CD4-positive, alpha-beta T cell treated with Interleukin-4 for 1 hour (primary cell): ENCODE data around the gene ZFC3H1.
"Not testable (repeated sequence)": the region's sequence is repeated elsewhere in the genome, so short reads cannot be mapped to it uniquely, and the experiment has no call there.

Source experiments
- DNase-seq, 2 donors: peaks; one replicate each; pipeline ENCODE4 v3.0.0-alpha.2; 2020 to 2022

ZFC3H1 gene, protein sequence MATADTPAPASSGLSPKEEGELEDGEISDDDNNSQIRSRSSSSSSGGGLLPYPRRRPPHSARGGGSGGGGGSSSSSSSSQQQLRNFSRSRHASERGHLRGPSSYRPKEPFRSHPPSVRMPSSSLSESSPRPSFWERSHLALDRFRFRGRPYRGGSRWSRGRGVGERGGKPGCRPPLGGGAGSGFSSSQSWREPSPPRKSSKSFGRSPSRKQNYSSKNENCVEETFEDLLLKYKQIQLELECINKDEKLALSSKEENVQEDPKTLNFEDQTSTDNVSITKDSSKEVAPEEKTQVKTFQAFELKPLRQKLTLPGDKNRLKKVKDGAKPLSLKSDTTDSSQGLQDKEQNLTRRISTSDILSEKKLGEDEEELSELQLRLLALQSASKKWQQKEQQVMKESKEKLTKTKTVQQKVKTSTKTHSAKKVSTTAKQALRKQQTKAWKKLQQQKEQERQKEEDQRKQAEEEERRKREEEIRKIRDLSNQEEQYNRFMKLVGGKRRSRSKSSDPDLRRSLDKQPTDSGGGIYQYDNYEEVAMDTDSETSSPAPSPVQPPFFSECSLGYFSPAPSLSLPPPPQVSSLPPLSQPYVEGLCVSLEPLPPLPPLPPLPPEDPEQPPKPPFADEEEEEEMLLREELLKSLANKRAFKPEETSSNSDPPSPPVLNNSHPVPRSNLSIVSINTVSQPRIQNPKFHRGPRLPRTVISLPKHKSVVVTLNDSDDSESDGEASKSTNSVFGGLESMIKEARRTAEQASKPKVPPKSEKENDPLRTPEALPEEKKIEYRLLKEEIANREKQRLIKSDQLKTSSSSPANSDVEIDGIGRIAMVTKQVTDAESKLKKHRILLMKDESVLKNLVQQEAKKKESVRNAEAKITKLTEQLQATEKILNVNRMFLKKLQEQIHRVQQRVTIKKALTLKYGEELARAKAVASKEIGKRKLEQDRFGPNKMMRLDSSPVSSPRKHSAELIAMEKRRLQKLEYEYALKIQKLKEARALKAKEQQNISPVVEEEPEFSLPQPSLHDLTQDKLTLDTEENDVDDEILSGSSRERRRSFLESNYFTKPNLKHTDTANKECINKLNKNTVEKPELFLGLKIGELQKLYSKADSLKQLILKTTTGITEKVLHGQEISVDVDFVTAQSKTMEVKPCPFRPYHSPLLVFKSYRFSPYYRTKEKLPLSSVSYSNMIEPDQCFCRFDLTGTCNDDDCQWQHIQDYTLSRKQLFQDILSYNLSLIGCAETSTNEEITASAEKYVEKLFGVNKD (N-terminal part only)

DNA sequence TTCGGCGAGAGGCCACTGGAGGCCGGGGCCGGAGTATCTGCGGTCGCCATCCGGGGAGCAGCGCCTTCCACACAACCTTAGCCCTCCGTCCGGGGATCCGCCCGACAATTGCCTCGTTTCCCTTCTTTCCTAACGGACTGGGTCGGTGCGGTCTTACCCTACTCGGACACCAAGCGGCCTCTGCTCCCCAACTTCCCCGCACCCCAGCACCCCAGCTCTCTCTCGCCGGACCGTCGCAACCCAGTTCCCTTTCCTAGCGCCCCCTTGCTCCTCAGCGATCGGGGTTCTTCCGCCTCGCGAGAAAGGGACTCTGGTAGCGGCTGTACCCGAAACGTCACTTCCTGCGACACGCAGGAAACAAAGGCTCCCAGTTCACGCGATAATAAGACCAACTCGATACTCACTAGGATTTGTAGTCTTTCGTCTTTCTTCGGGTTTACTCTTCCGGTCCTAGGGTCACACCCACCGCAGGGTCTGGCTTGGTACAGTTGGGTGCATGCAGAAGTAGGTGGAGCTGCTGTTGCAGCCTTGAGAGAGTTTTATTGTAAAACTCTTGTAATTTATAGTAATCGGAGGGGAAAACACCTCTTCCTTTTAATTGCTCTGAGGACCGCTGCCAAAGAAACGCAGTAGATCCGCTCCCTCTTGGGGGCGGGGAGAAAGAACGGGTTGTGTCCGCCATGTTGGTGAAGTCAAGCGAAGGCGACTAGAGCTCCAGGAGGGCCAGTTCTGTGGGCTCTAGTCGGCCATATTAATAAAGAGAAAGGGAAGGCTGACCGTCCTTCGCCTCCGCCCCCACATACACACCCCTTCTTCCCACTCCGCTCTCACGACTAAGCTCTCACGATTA is at the start of gene ZFC3H1, which contains the start of gene THAP2:
Gene ZFC3H1, minus strand, starts transcription at position 288 of the 850 bp plus-strand sequence. Its CDS starts 238 bp downstream, at position 50.
Gene THAP2, plus strand, starts transcription at position 741 of the 850 bp plus-strand sequence. CDS start 209 bp downstream, outside the sequence.
- peak; percentile 97 for DNase-seq

DNA sequence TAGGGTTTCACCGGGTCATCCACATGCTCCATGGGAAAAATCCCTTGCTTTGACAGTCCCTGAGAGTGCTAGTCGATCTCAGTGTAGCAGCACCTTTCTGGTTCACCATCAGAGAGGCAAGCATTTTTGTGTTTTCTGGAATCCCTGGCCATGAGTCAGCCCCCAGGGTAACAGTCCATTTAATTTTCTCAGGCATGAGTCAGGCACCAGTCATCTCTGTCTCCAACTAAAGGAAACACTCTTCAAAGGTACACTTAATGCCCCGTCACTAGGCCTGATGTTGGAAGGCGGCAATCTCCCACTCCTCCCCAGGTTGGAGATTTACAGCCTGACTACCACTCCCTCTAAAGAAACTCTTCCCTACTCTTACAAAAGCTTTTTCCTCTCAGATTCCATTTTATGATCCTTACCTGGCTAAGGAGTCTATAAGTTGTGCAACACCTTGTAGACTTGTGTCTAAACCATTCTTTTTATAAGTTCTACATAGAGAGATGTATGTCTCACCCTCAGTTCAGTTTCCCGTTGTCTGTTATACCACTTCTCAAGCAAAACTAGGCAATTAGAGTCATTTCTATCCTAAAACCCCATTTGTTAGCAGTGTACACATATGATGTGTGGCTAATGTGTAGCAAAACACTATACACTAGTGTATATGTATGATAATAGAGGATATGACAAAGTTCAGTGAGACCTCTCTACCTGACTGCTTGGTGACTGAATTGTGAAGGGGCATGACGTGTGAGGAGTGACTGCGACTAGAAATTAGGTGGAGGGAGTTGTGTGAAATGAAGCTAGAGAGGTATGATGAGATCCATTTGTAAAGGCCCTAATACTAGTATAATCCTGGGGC is 46.9 kb upstream of the ZFC3H1 start:
- no peak for DNase-seq

DNA sequence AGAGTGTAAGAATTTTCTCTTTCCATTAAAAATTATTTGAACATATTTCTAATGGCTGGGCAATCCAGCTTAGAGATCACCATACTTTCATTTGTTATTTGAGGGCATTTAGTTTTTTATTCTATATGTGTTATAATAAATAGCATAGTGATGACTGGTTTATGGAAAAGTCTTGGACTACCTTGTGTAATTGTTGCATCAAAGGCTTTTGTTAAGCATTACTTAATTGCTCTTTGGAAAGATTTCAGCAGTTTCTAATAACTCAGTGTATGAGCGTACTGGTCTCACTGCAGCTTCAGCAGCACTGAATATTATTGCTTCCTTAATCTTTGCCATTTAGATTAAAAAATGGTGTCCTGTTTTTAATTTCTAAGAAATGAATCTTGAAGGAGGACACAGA is 45.0 kb upstream of the ZFC3H1 start:
- DNase-seq, result no peak

DNA sequence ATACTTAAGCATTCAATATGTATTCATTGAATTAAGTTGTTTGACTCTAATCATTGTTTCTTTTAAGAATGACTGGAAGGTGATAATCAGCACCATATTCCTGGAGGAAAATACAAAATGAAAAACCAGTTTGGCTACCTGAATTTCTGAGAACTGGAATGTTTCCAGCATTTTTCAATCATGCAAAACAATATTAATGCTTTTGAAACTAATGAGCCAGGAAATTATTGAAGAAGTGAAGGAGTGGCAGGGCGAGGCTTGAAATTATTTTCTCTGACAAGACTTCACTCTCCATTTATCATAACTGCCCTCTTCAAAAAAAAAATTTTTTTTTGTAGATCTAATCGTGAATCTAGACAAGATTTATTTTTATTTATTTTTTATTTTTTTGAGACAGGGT is 41.3 kb upstream of the ZFC3H1 start:
- DNase-seq, result no peak

DNA sequence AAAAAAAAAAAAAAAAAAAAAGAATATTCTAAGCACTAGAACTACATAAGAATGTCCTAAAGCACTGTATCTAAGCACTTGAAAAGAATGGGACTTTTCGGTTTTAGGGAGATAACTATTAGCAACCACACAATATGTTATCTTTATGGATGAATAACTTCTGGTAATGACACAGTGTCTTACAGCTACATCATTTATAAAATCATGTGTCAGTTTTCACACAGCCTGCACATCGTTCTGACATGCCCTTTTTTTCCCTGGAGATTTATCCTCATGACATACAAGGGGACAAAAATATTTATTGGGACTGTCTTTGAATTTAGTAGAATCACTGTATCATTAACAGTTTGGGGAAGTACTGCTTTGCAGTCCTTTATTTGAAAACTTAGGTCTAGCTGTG is 39.6 kb upstream of the ZFC3H1 start:
- DNase-seq, result no peak

DNA sequence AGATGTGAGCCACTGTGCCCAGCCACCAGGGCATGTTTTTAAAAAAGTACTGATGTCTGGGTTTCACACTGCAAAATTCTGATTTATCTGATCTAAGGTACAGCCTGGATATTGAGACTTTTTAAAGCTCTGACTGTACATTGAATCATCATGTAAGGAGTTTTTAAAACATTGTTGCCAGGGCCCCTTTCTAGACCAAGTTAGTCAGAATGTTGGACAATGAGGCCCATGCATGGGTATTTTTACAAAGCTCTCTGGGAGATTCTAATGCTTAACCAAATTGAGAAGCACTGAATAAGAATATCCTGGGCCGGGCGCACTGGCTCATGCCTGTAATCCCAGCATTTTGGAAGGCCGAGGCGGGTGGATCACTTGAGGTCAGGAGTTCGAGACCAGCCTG is 38.9 kb upstream of the ZFC3H1 start:
- no peak for DNase-seq

DNA sequence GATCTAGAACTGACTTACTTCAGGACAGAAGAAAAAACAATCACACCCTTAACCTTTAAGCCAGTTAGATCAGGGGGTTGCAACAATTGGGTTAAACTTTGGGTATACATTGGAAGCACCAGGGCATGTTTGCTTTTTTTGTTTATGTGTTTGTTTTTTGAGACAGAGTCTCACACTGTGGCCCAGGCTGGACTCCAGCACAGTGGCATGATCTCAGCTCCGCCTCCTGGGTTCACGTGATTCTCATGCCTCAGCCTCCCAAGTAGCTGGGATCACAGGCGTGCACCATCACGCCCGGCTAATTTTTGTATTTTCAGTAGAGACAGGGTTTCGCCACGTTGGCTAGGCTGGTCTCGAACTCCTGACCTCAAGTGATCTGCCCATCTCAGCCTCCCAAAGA is 38.5 kb upstream of the ZFC3H1 start:
- not testable (repeated sequence) for DNase-seq

DNA sequence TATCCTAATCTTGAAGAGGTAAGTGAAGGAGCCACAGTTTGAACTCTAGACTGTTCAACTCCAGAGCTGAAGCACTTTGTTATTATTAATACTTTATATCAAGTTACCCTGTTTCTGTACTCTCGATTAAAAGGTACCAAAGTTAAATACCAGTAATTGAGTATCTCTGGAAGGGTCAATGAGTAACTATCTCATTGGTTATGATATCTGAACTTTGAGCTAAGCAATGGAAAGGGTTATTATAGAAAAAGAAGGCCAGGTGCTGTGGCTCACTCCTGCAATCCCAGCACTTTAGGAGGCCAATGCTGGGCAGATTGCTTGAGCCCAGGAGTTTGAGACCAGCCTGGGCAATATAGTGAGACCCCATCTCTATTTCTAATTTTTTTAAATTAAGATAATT is 32.1 kb upstream of the ZFC3H1 start:
- DNase-seq, result no peak

DNA sequence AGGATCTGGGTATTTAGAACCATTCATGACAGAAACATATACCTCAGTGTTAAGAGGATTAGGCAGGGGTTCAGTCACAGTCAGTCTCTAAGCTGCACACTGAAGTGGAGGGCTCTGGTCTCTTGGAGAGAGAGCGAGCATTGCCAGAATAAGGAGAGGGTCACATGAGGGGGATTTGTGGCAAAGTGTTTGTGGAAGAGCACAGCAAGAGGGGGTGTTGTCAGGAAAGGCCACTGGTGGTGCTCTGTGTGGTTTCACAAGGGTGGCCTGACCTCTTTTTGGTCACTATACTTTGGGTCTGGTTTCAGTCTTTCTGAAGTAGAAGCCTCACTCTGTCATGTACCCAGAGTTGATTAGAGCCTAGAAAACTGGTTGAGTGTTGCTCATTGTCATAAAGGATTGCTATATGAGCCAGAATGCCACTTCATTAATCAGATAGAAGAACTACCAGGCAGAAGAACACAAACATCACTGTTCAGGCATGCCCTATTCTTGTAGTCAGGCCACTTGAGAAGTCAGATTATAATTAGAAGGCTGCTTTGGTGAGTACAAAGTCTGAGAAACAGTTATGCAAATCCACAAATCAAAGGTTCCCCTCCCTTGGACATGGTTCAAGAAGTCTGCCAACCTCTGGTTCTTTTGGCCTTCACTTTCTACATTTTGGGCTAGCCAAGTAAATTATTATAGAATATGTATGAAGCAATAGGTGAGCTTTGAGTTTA is 30.6 kb upstream of the ZFC3H1 start:
- no peak for DNase-seq

DNA sequence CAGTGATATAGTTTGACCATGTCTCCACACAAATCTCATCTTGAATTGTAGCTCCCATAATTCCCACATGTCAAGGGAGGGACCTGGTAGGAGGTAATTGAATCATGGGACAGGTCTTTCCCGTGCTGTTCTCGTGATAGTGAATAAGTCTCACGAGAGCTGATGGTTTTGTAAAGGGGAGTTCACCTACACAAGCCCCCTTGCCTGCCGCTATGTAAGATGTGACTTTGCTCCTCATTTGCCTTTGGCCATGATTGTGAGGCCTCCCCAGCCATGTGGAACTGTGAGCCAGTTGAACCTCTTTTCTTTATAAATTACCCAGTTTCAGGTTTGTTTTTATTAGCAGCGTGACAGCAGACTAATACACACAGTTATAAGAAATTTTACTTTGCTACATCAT is 30.0 kb upstream of the ZFC3H1 start:
- not testable (repeated sequence) for DNase-seq

DNA sequence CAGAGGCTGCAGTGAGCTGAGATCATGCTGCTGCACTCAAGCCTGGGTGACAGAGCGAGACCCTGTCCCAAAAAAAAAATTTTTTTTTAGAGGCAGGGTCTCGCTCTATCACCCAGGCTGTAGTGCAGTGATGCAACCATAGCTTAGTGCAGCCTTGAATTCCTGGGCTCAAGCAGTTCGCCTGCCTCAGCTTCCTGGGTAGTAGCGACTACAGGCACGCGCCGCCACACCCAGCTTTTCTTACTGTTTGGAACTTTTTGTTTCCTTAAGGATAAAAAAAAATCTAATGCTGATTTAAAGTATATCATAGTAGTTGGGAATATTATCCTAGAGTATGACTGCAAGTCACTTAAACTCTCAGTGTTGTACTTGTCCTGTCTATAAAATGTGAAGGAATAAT is 29.5 kb upstream of the ZFC3H1 start:
- DNase-seq, result no peak

DNA sequence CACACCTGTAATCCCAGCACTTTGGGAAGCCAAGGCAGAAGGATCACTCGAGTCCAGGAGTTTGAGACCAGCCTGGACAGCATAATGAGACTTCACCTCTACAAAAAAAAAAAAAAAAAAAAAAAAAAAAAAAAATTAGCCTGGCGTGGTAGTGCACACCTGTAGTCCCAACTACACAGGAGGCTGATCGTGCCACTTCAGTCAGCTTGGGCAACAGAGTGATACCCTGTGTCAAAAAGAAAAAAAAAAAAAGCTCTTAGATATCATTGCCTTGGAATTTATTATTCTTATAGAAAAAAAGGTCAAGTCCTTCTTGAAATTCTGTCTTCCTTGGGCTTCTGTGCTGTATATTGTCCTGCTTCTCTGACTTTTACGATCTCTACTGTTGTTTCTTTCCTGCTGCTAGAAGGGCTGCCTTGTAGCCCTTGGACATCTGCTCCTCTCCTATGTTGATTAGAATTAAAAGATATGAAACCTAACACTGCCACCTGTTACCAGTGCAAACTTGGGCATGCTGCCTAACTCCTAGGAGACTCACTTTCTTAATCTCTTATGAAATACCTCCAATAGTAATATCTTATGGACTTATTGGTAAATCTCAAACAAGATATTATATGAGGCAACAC is 28.0 kb upstream of the ZFC3H1 start:
- DNase-seq, result no peak

DNA sequence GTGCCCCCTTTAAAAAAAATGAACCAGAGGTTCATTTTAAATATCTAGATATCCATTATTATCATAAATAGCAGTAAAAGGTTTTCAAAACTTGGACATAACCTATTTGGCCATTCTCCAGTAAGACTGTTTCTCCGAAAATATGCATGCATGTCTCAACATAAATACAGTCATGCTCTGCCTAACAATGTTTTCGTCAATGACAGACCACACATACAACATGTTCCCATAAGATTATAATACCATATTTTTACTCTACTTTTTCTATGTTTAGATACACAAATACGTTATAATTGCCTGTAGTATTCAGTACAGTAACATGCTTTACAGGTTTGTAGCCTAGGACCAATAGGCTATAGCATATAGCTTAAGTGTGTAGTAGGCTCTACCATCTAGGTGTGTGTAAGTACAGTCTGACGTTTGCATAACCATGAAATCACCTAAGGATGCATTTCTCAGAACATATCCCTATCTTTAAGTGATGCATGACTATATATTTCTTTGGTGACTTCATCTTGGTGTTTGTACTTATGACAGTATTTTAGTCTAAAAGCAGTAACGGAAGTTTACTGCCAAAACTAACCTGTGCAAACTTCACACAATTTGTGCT is 25.4 kb upstream of the ZFC3H1 start:
- no peak for DNase-seq

DNA sequence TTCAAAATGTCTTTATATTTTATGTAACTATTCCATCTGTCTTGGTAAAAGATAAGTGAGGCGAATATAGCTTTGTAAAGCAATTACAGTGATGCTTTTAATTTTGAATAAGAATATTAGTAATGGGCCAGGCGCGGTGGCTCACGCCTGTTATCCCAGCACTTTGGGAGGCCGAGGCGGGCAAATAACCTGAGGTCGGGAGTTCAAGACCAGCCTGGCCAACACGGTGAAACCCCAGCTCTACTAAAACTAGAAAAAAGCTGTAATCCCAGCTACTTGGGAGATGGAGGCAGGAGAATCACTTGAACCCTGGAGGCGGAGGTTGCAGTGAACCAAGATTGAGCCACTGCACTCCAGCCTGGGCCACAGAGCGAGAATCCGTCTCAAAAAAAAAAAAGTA is 23.5 kb upstream of the ZFC3H1 start:
- DNase-seq, result not testable (repeated sequence)

DNA sequence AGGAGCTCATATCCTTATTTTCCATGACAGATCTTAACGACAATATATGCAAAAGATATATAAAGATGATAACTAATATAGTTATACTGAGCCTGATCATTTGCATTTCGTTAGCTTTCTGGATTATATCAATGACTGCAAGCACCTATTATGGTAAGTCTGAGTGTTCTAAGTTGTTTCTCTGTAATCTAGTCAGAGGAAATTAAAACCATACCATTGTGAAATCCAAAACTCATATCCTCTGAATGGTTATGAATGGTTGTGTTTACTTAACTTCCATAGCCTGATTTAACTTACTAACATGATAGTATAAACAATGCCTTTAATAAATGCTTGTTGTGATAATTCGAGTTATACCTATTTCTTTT is 23.0 kb upstream of the ZFC3H1 start:
- no peak for DNase-seq

DNA sequence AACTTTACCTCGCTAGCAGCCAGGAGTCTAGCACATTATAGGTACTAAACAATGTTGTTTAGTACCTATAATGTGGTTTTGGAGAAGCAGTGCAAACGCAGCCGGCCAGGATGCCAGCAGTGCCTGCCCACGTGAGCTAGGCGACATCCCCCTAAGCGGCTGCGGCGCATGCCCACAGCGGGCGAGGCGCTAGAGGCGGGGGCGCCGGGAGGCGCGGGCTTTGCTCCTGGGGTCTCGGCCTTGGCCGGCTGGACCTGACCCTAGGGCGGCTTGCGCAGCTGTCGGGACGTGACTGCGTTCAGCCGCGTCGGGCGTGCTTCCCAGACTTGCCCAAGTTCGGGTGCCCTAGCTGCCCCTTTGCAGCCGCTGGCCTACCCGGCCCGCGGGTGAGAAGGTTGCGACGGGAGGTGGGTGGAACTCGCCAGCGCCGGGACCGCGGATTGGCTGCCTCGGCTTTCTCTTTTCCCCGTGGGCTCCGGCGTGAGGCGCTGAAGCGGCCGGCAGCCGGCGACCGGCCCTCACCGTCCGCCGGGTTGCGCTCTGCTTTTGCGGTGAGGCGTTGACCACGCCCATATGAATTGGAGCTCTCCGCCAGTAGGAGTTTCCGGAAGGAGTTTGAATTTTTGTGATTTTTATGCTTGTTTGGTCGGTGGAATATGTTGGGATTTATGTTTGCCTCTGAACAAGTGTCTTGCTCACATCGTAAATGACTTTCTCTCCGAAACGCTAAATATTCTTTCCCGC is 22.4 kb upstream of the ZFC3H1 start, which contains the start of gene TMEM19:
Gene TMEM19, plus strand, starts transcription at position 169 of the 744 bp plus-strand sequence. CDS start 599 bp downstream, outside the sequence.
- DNase-seq, result peak; percentile 82 to 83

DNA sequence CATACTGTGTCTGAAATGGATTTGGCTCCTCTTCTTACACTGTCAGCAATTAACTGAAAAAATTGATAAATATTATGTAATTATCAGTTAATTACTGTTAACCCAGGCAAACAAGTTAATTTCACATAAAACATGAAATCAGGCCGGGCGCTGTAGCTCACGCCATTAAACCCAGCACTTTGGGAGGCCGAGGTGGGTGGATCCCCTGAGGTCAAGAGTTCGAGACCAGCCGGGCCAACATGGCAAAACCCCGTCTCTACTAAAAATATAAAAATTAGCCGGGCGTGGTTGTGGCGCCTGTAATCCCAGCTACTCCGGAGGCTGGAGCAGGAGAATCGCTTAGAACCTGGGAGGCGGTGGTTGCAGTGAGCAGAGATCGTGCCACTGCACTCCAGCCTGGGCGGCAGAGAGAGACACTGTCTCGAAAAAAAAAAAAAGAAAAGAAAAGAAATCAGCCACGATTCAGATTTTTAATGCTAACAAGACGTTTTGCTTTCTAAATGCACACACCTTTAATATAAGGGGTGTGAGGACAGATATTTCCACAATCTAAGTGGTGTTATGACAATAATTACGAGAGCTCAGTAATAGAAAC is 21.8 kb upstream of the ZFC3H1 start:
- no peak for DNase-seq

DNA sequence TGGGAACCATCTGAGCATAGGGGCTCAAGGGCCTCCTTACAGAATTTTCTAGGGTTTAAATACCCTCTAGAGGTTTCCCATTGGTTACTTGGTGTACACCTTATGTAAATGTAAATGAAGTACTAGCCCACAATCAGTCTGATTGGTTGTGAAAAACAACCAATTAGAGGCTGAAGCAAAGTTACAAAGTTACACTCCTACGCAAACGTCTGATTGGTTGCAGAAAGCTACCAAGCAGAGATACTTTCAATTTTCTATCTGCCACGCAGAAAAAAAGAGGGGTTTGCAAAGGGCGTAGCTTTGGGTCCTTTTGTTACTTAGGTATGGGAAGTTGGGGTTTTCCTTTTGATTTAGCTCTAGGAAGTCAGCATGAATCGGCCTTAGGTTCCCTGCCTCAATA is 20.4 kb upstream of the ZFC3H1 start:
- peak in 1 of 2 donors; percentile 59 for DNase-seq
